ENCODE data around the gene TSPYL1. TPM values are rescaled to one million over a fixed set of nuclear protein-coding genes. Genes with fewer than 3 reads are reported as not detected.

The TSPYL1 gene
- total and polyA plus RNA-seq, 2 of the 8 experiments (the other 6 are each of a cell fraction or from before 2014, with no cell fraction given): 33.2 to 79.1 TPM

DNA sequence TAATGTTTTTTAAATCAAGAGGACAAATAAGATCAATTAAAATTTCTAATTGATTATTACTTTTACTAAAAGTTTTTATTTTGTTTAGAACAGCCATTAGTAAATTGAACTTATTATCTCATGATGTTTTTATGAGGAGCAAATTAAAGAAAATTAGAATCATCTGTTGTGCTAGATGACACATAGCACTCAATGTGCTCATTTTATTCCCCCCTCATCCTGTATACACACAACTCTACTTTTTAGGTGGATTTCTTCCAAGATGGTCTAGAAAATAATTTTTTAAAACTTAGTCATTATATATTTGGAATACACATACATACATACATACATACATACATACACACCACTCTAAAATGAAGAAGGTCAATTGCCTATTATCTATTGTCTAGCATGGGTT lies 29.3 kb upstream of the TSPYL1 start:
- CTCF ChIA-PET (ENCODE audit: partially characterized antibody): no interaction called here

More for the DNA sequence above, 29.3 kb upstream of the TSPYL1 start:
- H3K27ac ChIP-seq (ENCODE audit: low read depth, low read length): no peak overlapping the region
- H4K5ac ChIP-seq (ENCODE audit: insufficient read length, low read depth, low read length): no peak overlapping the region
- no peaks in the 10 kb centered on the region for H4K20me1 ChIP-seq (replicated peaks in 1 of 2; ENCODE audit: control insufficient read depth in 1 of 2, insufficient read depth in 2 of 2, low read length in 2 of 2)
- H3K36me3 ChIP-seq (ENCODE audit: control insufficient read depth in 2 of 4, insufficient read depth in 4 of 4, low read length in 3 of 4): no peaks in the 10 kb centered on the region
- TF ChIP-seq SIN3A (conservative IDR thresholded peaks at IDR 0.05 in 1 of 2, IDR thresholded peaks at IDR 0.05 in 1 of 2; ENCODE audit: low read depth in 1 of 2, low read length in 2 of 2) (no peak), CREB1 (IDR thresholded peaks at IDR 0.05) (no peak), HDAC2 (IDR thresholded peaks at IDR 0.05; ENCODE audit: borderline replicate concordance in 1 of 2, low read depth in 2 of 2, low read length in 2 of 2) (no peak), BCL11A (IDR thresholded peaks at IDR 0.05; ENCODE audit: low read depth in 2 of 2, low read length in 2 of 2) (no peak), TEAD4 (IDR thresholded peaks at IDR 0.05; ENCODE audit: low read depth, low read length) (no peak), SIRT6 (IDR thresholded peaks at IDR 0.05; ENCODE audit: low read length) (no peak), SIX5 (IDR thresholded peaks at IDR 0.05; ENCODE audit: low read depth, low read length) (no peak), RFX5 (IDR thresholded peaks at IDR 0.05; ENCODE audit: borderline replicate concordance, low read depth, low read length) (no peak), RBBP5 (IDR thresholded peaks at IDR 0.05; ENCODE audit: borderline replicate concordance, low read depth, low read length) (no peak), CBX8 (IDR thresholded peaks at IDR 0.05; ENCODE audit: borderline replicate concordance, low read depth, low read length) (no peak), CHD1 (IDR thresholded peaks at IDR 0.05; ENCODE audit: low read depth, low read length) (no peak)
- TF ChIP-seq, protein P1, sequence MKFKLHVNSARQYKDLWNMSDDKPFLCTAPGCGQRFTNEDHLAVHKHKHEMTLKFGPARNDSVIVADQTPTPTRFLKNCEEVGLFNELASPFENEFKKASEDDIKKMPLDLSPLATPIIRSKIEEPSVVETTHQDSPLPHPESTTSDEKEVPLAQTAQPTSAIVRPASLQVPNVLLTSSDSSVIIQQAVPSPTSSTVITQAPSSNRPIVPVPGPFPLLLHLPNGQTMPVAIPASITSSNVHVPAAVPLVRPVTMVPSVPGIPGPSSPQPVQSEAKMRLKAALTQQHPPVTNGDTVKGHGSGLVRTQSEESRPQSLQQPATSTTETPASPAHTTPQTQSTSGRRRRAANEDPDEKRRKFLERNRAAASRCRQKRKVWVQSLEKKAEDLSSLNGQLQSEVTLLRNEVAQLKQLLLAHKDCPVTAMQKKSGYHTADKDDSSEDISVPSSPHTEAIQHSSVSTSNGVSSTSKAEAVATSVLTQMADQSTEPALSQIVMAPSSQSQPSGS (IDR thresholded peaks at IDR 0.05; ENCODE audit: low read length): no peak
- TF ChIP-seq, protein P2, sequence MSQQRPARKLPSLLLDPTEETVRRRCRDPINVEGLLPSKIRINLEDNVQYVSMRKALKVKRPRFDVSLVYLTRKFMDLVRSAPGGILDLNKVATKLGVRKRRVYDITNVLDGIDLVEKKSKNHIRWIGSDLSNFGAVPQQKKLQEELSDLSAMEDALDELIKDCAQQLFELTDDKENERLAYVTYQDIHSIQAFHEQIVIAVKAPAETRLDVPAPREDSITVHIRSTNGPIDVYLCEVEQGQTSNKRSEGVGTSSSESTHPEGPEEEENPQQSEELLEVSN (IDR thresholded peaks at IDR 0.05): no peak
- no peak overlapping the region for H3K9ac ChIP-seq (replicated peaks in 1 of 4; ENCODE audit: extremely low read depth in 1 of 4, low read depth in 3 of 4, low read length in 3 of 4)
- POLR2A ChIA-PET (ENCODE audit: partially characterized antibody): no interaction called here
- no peak overlapping the region for H2BK120ac ChIP-seq (replicated peaks; ENCODE audit: low read depth, low read length)
- no peak overlapping the region for H2BK12ac ChIP-seq (ENCODE audit: low read depth, low read length)
- H3K18ac ChIP-seq (ENCODE audit: extremely low read depth, low read length): no peak overlapping the region
- no peaks in the 10 kb centered on the region; a peak in 1 of 7 replicates for H3K4me1 ChIP-seq (replicated peaks in 1 of 4; ENCODE audit: control insufficient read depth in 3 of 4, insufficient read depth in 4 of 4, low read length in 3 of 4)
- no peak overlapping the region for H3K14ac ChIP-seq (ENCODE audit: insufficient read length)
- H3K79me2 ChIP-seq (ENCODE audit: control insufficient read depth in 1 of 2, insufficient read depth in 2 of 2, low read length in 2 of 2): no peaks in the 10 kb centered on the region
- no peak overlapping the region for H3K23ac ChIP-seq (ENCODE audit: insufficient read length)
- H4K91ac ChIP-seq (replicated peaks; ENCODE audit: insufficient read length, low read length): no peak overlapping the region
- H2BK15ac ChIP-seq (ENCODE audit: low read length): no peak overlapping the region
- no peak overlapping the region for H3K56ac ChIP-seq (replicated peaks; ENCODE audit: insufficient read length, low read depth, low read length)
- no peak overlapping the region for H2AFZ ChIP-seq (ENCODE audit: low read length)
- H2BK20ac ChIP-seq (ENCODE audit: low read length): no peak overlapping the region
- H3K23me2 ChIP-seq (ENCODE audit: low read depth, low read length): no peaks in the 10 kb centered on the region
- H3K9me3 ChIP-seq (ENCODE audit: insufficient read depth in 2 of 2, low read depth in 1 of 2, low read length in 1 of 2): no peaks in the 10 kb centered on the region
- no peak overlapping the region for H3K4me3 ChIP-seq (ENCODE audit: extremely low read depth in 1 of 4, insufficient read depth in 2 of 4, low read depth in 3 of 4, low read length in 4 of 4)
- FAIRE-seq: no peak
- no peaks in the 10 kb centered on the region for H3K79me1 ChIP-seq (ENCODE audit: low read depth, low read length)
- no peak overlapping the region for H3K4me2 ChIP-seq (ENCODE audit: insufficient read depth in 1 of 2, low read depth in 2 of 2, low read length in 2 of 2)
- no peak overlapping the region for H2AK5ac ChIP-seq (ENCODE audit: low read depth, low read length)
- no peak overlapping the region for H3K4ac ChIP-seq (replicated peaks; ENCODE audit: insufficient read length, low read depth, low read length)
- H2BK5ac ChIP-seq (ENCODE audit: low read depth, low read length): no peak overlapping the region
- DNase-seq (ENCODE audit: low read depth in 1 of 2, low spot score in 2 of 2): no peak
- H4K8ac ChIP-seq (ENCODE audit: extremely low read depth, insufficient read depth, low read length): no peak overlapping the region
- H3K27me3 ChIP-seq (replicated peaks in 1 of 4; ENCODE audit: control insufficient read depth in 3 of 4, extremely low read depth in 1 of 4, insufficient read depth in 3 of 4, low read length in 3 of 4): peaks cover 0 to 1% (median 0%) of the 10 kb centered on the region in 4 experiments; a peak in 1 of 7 replicates

All from H1 (cell line).